ENCODE results near the gene HOXA2. TPM values are rescaled to one million over a fixed set of nuclear protein-coding genes. Genes with fewer than 3 reads are reported as not detected.

The HOXA2 gene
- total and polyA plus RNA-seq, 4 donors, result 0.05 to 0.13 (median 0.08) TPM

DNA sequence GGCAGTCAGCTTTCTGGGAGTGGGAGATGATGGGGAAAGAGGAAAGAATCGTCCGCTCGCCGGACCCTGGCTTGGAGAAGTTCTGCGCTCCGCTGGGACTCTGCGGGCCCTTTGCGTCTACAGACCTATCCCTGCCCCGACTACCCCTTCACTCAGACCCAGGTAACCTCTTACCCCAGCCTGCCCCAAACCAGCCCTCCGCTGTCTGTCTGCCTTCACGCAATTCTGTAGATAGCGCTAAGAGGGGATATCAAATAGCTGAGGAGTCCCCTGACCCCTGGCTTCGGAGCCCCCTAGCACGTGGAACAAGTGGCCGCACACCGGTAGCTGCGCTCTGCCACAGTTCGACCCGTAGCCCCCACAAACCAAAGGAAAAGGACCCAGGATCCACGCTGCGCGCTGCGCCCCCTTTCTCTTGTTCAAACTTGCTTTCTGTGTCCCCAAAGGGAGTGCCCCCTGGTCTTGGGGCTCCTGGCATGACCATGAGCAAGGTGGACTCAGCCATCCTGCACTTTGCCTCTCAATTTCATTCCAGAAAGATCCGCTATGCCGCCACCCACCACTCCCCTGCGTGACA is 21.1 kb upstream of the HOXA2 start:
- Histone ChIP-seq H3K4me3 (ENCODE audit: low read depth in 1 of 3, low read length in 3 of 3) (no peak overlapping the region), H3K36me3 (ENCODE audit: control insufficient read depth in 4 of 4, insufficient read depth in 3 of 4, low read depth in 1 of 4, low read length in 3 of 4) (no peaks in the 10 kb centered on the region), H3K27me3 (ENCODE audit: control insufficient read depth in 4 of 4, insufficient read depth in 4 of 4, low read length in 3 of 4) (peaks cover 2 to 21% (median 11%) of the 10 kb centered on the region in 4 donors), H3K9ac (ENCODE audit: low read depth in 1 of 2, low read length in 2 of 2) (no peak overlapping the region), H3K27ac (ENCODE audit: low read depth in 1 of 2, low read length in 2 of 2) (no peak overlapping the region), H3K9me3 (ENCODE audit: control insufficient read depth in 4 of 4, low read length in 3 of 4) (peaks cover 0 to 4% (median 0%) of the 10 kb centered on the region in 4 donors), H3K4me1 (ENCODE audit: control insufficient read depth in 4 of 4, insufficient read depth in 4 of 4, low read length in 3 of 4) (peaks cover 4 to 16% (median 9%) of the 10 kb centered on the region in 4 donors)
- no peak for DNase-seq (ENCODE audit: low spot score)
- 39% methylated on average over 26 of the region's 26 CpGs for WGBS
- TF ChIP-seq, protein P1, sequence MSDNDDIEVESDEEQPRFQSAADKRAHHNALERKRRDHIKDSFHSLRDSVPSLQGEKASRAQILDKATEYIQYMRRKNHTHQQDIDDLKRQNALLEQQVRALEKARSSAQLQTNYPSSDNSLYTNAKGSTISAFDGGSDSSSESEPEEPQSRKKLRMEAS (IDR thresholded peaks at IDR 0.05), result no peak
- TF ChIP-seq JUND (IDR thresholded peaks at IDR 0.05) (no peak), CTCF (IDR thresholded peaks at IDR 0.05; ENCODE audit: low read depth, low read length, missing input control) (no peak), YY1 (IDR thresholded peaks at IDR 0.05) (no peak), ZBTB33 (IDR thresholded peaks at IDR 0.05) (no peak), EGR1 (IDR thresholded peaks at IDR 0.05; ENCODE audit: low read depth in 2 of 2) (no peak), TAF1 (conservative IDR thresholded peaks at IDR 0.05) (no peak), RXRA (IDR thresholded peaks at IDR 0.05) (no peak), FOXA1 (IDR thresholded peaks at IDR 0.05) (no peak)
- TF ChIP-seq, protein P2, sequence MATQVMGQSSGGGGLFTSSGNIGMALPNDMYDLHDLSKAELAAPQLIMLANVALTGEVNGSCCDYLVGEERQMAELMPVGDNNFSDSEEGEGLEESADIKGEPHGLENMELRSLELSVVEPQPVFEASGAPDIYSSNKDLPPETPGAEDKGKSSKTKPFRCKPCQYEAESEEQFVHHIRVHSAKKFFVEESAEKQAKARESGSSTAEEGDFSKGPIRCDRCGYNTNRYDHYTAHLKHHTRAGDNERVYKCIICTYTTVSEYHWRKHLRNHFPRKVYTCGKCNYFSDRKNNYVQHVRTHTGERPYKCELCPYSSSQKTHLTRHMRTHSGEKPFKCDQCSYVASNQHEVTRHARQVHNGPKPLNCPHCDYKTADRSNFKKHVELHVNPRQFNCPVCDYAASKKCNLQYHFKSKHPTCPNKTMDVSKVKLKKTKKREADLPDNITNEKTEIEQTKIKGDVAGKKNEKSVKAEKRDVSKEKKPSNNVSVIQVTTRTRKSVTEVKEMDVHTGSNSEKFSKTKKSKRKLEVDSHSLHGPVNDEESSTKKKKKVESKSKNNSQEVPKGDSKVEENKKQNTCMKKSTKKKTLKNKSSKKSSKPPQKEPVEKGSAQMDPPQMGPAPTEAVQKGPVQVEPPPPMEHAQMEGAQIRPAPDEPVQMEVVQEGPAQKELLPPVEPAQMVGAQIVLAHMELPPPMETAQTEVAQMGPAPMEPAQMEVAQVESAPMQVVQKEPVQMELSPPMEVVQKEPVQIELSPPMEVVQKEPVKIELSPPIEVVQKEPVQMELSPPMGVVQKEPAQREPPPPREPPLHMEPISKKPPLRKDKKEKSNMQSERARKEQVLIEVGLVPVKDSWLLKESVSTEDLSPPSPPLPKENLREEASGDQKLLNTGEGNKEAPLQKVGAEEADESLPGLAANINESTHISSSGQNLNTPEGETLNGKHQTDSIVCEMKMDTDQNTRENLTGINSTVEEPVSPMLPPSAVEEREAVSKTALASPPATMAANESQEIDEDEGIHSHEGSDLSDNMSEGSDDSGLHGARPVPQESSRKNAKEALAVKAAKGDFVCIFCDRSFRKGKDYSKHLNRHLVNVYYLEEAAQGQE (IDR thresholded peaks at IDR 0.05), result no peak
- TF ChIP-seq, protein P3, sequence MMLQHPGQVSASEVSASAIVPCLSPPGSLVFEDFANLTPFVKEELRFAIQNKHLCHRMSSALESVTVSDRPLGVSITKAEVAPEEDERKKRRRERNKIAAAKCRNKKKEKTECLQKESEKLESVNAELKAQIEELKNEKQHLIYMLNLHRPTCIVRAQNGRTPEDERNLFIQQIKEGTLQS (IDR thresholded peaks at IDR 0.05), result no peak

- no peak for TF ChIP-seq YY1 (IDR thresholded peaks at IDR 0.05)
- TF ChIP-seq, protein P1 (IDR thresholded peaks at IDR 0.05), result no peak
- no peak for TF ChIP-seq RAD21 (IDR thresholded peaks at IDR 0.05)
- TF ChIP-seq FOXA1 (IDR thresholded peaks at IDR 0.05), result no peak
- no peak for TF ChIP-seq NR2F2 (IDR thresholded peaks at IDR 0.05)
- TF ChIP-seq EGR1 (IDR thresholded peaks at IDR 0.05; ENCODE audit: low read depth in 2 of 2), result no peak
- no peak for TF ChIP-seq ZBTB33 (IDR thresholded peaks at IDR 0.05)
- TF ChIP-seq JUND (IDR thresholded peaks at IDR 0.05), result no peak
- no peak overlapping the region for H3K9ac ChIP-seq (ENCODE audit: low read depth in 1 of 2, low read length in 2 of 2)
- H3K27ac ChIP-seq (ENCODE audit: low read depth in 1 of 2, low read length in 2 of 2), result no peak overlapping the region
- H3K4me1 ChIP-seq (ENCODE audit: control insufficient read depth in 4 of 4, insufficient read depth in 4 of 4, low read length in 3 of 4), result peaks cover 4 to 16% (median 9%) of the 10 kb centered on the region in 4 donors
- H3K27me3 ChIP-seq (ENCODE audit: control insufficient read depth in 4 of 4, insufficient read depth in 4 of 4, low read length in 3 of 4), result peaks cover 3 to 21% (median 11%) of the 10 kb centered on the region in 4 donors
- 28% methylated on average over 14 of the region's 14 CpGs for WGBS
- no peak for DNase-seq (ENCODE audit: low spot score)
- no peaks in the 10 kb centered on the region for H3K36me3 ChIP-seq (ENCODE audit: control insufficient read depth in 4 of 4, insufficient read depth in 3 of 4, low read depth in 1 of 4, low read length in 3 of 4)
- no peak overlapping the region for H3K4me3 ChIP-seq (ENCODE audit: low read depth in 1 of 3, low read length in 3 of 3)
- peaks cover 0 to 4% (median 0%) of the 10 kb centered on the region in 4 donors for H3K9me3 ChIP-seq (ENCODE audit: control insufficient read depth in 4 of 4, low read length in 3 of 4)
These were observed 20.6 kb upstream of the HOXA2 start for GRCh38 chr7:27123007-27123476.
